GM13977 (cell line): Measurements from ENCODE around the gene CCDC30.
A peak's percentile ranks its signal among the peaks of the same experiment; 100 is the strongest.

Experiments used
- DNase-seq: peaks from one replicate; pipeline ENCODE4 v3.0.0; 2012; ENCODE audit warnings: low spot score
- CTCF ChIP-seq: IDR thresholded peaks from 2 replicates; pipeline ENCODE4 v1.5.1; 2012; ENCODE audit warnings: mild to moderate bottlenecking, control low read depth; ENCODE audit not compliant: insufficient read depth; ENCODE audit errors: extremely low read depth, missing control alignments
- in situ Hi-C: fragments of 300-500 bp; cut with MboI; formaldehyde crosslinking; loops from one replicate; pipeline ENCODE4 v1.12.0; 2022; ENCODE audit warnings: low sequenced_read_pairs, low pct_unique_long_range_greater_than_20kb, mixed read lengths, inconsistent platforms; ENCODE audit not compliant: unreplicated experiment

Gene CCDC30

GRCh38 chr1:42430286-42431135, 32.6 kb upstream of the CCDC30 start:
- in situ Hi-C loops = no loop called here
- DNase-seq = peak; percentile 16
- TF ChIP-seq CTCF = no peak

GRCh38 chr1:42431514-42431913, 31.6 kb upstream of the CCDC30 start:
- in situ Hi-C loops = no loop called here

GRCh38 chr1:42432714-42433113, 30.4 kb upstream of the CCDC30 start:
- in situ Hi-C loops = no loop called here
- no peak for TF ChIP-seq CTCF
- DNase-seq = no peak

More at GRCh38 chr1:42431514-42431913, 31.6 kb upstream of the CCDC30 start:
- no peak for DNase-seq
- no peak for TF ChIP-seq CTCF

GRCh38 chr1:42433369-42433768, 29.7 kb upstream of the CCDC30 start:
- DNase-seq = no peak
- TF ChIP-seq CTCF = no peak
- in situ Hi-C loops = no loop called here

GRCh38 chr1:42434340-42434739, 28.7 kb upstream of the CCDC30 start:
- DNase-seq = no peak
- TF ChIP-seq CTCF = no peak
- in situ Hi-C loops = no loop called here

GRCh38 chr1:42439940-42440339, 23.1 kb upstream of the CCDC30 start:
- DNase-seq = no peak
- TF ChIP-seq CTCF = no peak
- in situ Hi-C loops = no loop called here
